Measurements from ENCODE around the gene DNER. TPM values are rescaled to one million over a fixed set of nuclear protein-coding genes. Genes with fewer than 3 reads are reported as not detected.

Gene DNER
- total and polyA plus RNA-seq, 7 donors = 0.10 to 0.87 (median 0.35) TPM; not detected in 1

GRCh38 chr2:229526951-229527350 lies 187.4 kb downstream of the DNER start:
- DNase-seq (no peak), ATAC-seq (no peak)
- Histone ChIP-seq H3K27me3 (ENCODE audit: insufficient read depth in 3 of 3, low read length in 2 of 3) (peaks cover 0 to 3% (median 0%) of the 10 kb centered on the region in 3 donors), H3K36me3 (ENCODE audit: insufficient read depth in 1 of 2, low read depth in 1 of 2) (no peaks in the 10 kb centered on the region), H3K4me3 (no peak overlapping the region), H3K9me3 (no peaks in the 10 kb centered on the region), H3K27ac (no peak overlapping the region), H3K4me1 (no peaks in the 10 kb centered on the region)
- 69 to 83% (median 81%) methylated on average over 10 of the region's 10 CpGs for WGBS, 3 donors
- TF ChIP-seq CTCF (IDR thresholded peaks at IDR 0.05) = no peak
- intact Hi-C loops (cut with DNase I) = no loop called here

GRCh38 chr2:229524799-229525198 lies 189.6 kb downstream of the DNER start:
- no peaks in the 10 kb centered on the region for H3K36me3 ChIP-seq (ENCODE audit: insufficient read depth in 1 of 2, low read depth in 1 of 2)
- 78 to 79% (median 78%) methylated on average over 10 of the region's 10 CpGs for WGBS, 3 donors
- peaks cover 0 to 3% (median 0%) of the 10 kb centered on the region in 3 donors for H3K27me3 ChIP-seq (ENCODE audit: insufficient read depth in 3 of 3, low read length in 2 of 3)
- H3K9me3 ChIP-seq = no peaks in the 10 kb centered on the region
- H3K27ac ChIP-seq = no peak overlapping the region
- H3K4me1 ChIP-seq = no peaks in the 10 kb centered on the region
- ATAC-seq (no peak), DNase-seq (no peak)
- intact Hi-C loops (cut with DNase I) = no loop called here
- H3K4me3 ChIP-seq = no peak overlapping the region
- no peak for TF ChIP-seq CTCF (IDR thresholded peaks at IDR 0.05)

GRCh38 chr2:229523663-229524062 lies 190.7 kb downstream of the DNER start:
- Histone ChIP-seq H3K4me3 (no peak overlapping the region), H3K9me3 (no peaks in the 10 kb centered on the region), H3K27ac (no peak overlapping the region), H3K4me1 (no peaks in the 10 kb centered on the region), H3K36me3 (ENCODE audit: insufficient read depth in 1 of 2, low read depth in 1 of 2) (no peaks in the 10 kb centered on the region), H3K27me3 (ENCODE audit: insufficient read depth in 3 of 3, low read length in 2 of 3) (peaks cover 0 to 3% (median 0%) of the 10 kb centered on the region in 3 donors)
- intact Hi-C loops (cut with DNase I) = no loop called here
- no peak for TF ChIP-seq CTCF (IDR thresholded peaks at IDR 0.05)
- no peak for DNase-seq
- 62 to 70% (median 65%) methylated on average over 1 of the region's 1 CpG for WGBS, 3 donors
- ATAC-seq = no peak

GRCh38 chr2:229521576-229521975 lies 192.8 kb downstream of the DNER start:
- Histone ChIP-seq H3K9me3 (no peaks in the 10 kb centered on the region), H3K27ac (no peak overlapping the region), H3K36me3 (ENCODE audit: insufficient read depth in 1 of 2, low read depth in 1 of 2) (no peaks in the 10 kb centered on the region), H3K4me3 (no peak overlapping the region), H3K27me3 (ENCODE audit: insufficient read depth in 3 of 3, low read length in 2 of 3) (peaks cover 0 to 3% (median 0%) of the 10 kb centered on the region in 3 donors), H3K4me1 (no peaks in the 10 kb centered on the region)
- no peak for ATAC-seq
- DNase-seq = no peak
- no peak for TF ChIP-seq CTCF (IDR thresholded peaks at IDR 0.05)
- intact Hi-C loops (cut with DNase I) = no loop called here

- Histone ChIP-seq H3K36me3 (ENCODE audit: insufficient read depth in 1 of 2, low read depth in 1 of 2) (no peaks in the 10 kb centered on the region), H3K27ac (no peak overlapping the region), H3K4me1 (no peaks in the 10 kb centered on the region), H3K9me3 (no peaks in the 10 kb centered on the region), H3K27me3 (ENCODE audit: insufficient read depth in 3 of 3, low read length in 2 of 3) (peaks cover 0 to 3% (median 0%) of the 10 kb centered on the region in 3 donors), H3K4me3 (no peak overlapping the region)
- DNase-seq = peak; percentile 54 to 58
- TF ChIP-seq CTCF (IDR thresholded peaks at IDR 0.05) = no peak
- no peak for ATAC-seq
- intact Hi-C loops (cut with DNase I) = no loop called here
- 18 to 26% (median 18%) methylated on average over 4 of the region's 4 CpGs for WGBS, 3 donors
Measured at GRCh38 chr2:229520691-229521096, 193.7 kb downstream of the DNER start.

Data from psoas muscle (tissue), 8 donors.